GM19397 (cell line): ENCODE data around the gene UTP20.

ENCODE experiments used
- ATAC-seq: cut with Tn5 transposase; IDR thresholded peaks from one replicate; pipeline ENCODE4 v1.9.1; 2021; ENCODE audit warnings: mild to moderate bottlenecking, moderate library complexity; ENCODE audit not compliant: unreplicated experiment

UTP20 gene

GRCh38 chr12:101430456-101430855, 150.6 kb downstream of the UTP20 start:
- no peak for ATAC-seq

GRCh38 chr12:101436136-101436535, 156.2 kb downstream of the UTP20 start:
- ATAC-seq, result no peak
